K562 (cell line): ENCODE results near the gene C14orf180.

ENCODE experiments used
- HDAC2 ChIP-seq: fragments of 450-650 bp; IDR thresholded peaks from 2 replicates; pipeline ENCODE4 v1.6.1; 2016; ENCODE audit warnings: mild to moderate bottlenecking
- HIVEP1 ChIP-seq: fragments of 250-450 bp; sonication (Bioruptor Pico); IDR thresholded peaks from 2 replicates; pipeline ENCODE4 v1.4.0; 2020; ENCODE audit warnings: mild to moderate bottlenecking
- MEF2D ChIP-seq: conservative IDR thresholded peaks from 2 replicates; pipeline ENCODE4 v1.6.1; 2016; ENCODE audit warnings: low read depth, missing genetic modification characterization, missing compliant biosample characterization
- MYC ChIP-seq, 2 experiments: fragments of 250-450 bp in 1 of 2; sonication (Bioruptor Pico) in 1 of 2; IDR thresholded peaks; 2 replicates each; pipeline versions ENCODE4 v1.5.1 to v1.6.1; 2012 to 2021; ENCODE audit warnings: low read depth in 2 of 2, borderline replicate concordance in 1 of 2, improper control_type of control experiment in 1 of 2, low read length in 1 of 2, mild to moderate bottlenecking in 1 of 2, moderate library complexity in 1 of 2
- POLR2AphosphoS5 ChIP-seq: IDR thresholded peaks from 2 replicates; pipeline ENCODE4 v1.6.1; 2011; ENCODE audit warnings: mild to moderate bottlenecking, low read depth, low read length, moderate library complexity; ENCODE audit not compliant: control insufficient read depth, insufficient read depth
- RBBP5 ChIP-seq: fragments of 200-600 bp; sonication (generic); IDR thresholded peaks from 2 replicates; pipeline ENCODE4 v1.6.1; 2012; ENCODE audit warnings: borderline replicate concordance, mild to moderate bottlenecking, low read length, control low read depth, inconsistent platforms; ENCODE audit not compliant: insufficient read depth, poor library complexity, severe bottlenecking
- RHOXF2B ChIP-seq: fragments of 250-450 bp; sonication (Bioruptor Pico); conservative IDR thresholded peaks from 2 replicates; pipeline ENCODE4 v1.5.1; 2021
- SMAD3 ChIP-seq: fragments of 450-650 bp; formaldehyde crosslinking; conservative IDR thresholded peaks from 2 replicates; pipeline ENCODE4 v1.4.0; 2020; ENCODE audit warnings: mild to moderate bottlenecking
- ZNF184 ChIP-seq: sonication (generic); formaldehyde crosslinking; IDR thresholded peaks from 2 replicates; pipeline ENCODE4 v1.5.0; 2020; ENCODE audit warnings: missing genetic modification reagents
- ZNF232 ChIP-seq: sonication (generic); formaldehyde crosslinking; IDR thresholded peaks from 2 replicates; pipeline ENCODE4 v1.8.0; 2022; ENCODE audit warnings: mild to moderate bottlenecking, missing genetic modification reagents
- ZNF561 ChIP-seq: fragments of 450-650 bp; formaldehyde crosslinking; conservative IDR thresholded peaks from 2 replicates; pipeline ENCODE4 v1.4.0; 2020; ENCODE audit warnings: mild to moderate bottlenecking, moderate library complexity
- ZNF780A ChIP-seq: fragments of 250-450 bp; sonication (Bioruptor Pico); IDR thresholded peaks from 2 replicates; pipeline ENCODE4 v1.5.0; 2021; ENCODE audit warnings: mild to moderate bottlenecking
- TF ChIP-seq, protein P1 (sequence below), 3 experiments: IDR thresholded peaks in 2 of 3; conservative IDR thresholded peaks in 1 of 3; 2 replicates each; pipeline ENCODE4 v1.5.1; 2011 to 2012; ENCODE audit warnings: low read length in 3 of 3, mild to moderate bottlenecking in 3 of 3, control low read depth in 2 of 3, improper control_type of control experiment in 1 of 3, inconsistent platforms in 1 of 3, low read depth in 1 of 3, mixed read lengths in 1 of 3, moderate library complexity in 1 of 3; ENCODE audit not compliant: insufficient read depth in 2 of 3
- TF ChIP-seq, protein P2 (sequence below), 2 experiments: fragments of 450-650 bp in 1 of 2; sonication (generic) in 1 of 2; formaldehyde crosslinking in 1 of 2; IDR thresholded peaks in 1 of 2; conservative IDR thresholded peaks in 1 of 2; 2 replicates each; pipeline versions ENCODE4 v1.6.1 to v1.8.1; 2016 to 2023; ENCODE audit warnings: mild to moderate bottlenecking in 2 of 2, moderate library complexity in 2 of 2, inconsistent platforms in 1 of 2, missing genetic modification reagents in 1 of 2

DNA sequence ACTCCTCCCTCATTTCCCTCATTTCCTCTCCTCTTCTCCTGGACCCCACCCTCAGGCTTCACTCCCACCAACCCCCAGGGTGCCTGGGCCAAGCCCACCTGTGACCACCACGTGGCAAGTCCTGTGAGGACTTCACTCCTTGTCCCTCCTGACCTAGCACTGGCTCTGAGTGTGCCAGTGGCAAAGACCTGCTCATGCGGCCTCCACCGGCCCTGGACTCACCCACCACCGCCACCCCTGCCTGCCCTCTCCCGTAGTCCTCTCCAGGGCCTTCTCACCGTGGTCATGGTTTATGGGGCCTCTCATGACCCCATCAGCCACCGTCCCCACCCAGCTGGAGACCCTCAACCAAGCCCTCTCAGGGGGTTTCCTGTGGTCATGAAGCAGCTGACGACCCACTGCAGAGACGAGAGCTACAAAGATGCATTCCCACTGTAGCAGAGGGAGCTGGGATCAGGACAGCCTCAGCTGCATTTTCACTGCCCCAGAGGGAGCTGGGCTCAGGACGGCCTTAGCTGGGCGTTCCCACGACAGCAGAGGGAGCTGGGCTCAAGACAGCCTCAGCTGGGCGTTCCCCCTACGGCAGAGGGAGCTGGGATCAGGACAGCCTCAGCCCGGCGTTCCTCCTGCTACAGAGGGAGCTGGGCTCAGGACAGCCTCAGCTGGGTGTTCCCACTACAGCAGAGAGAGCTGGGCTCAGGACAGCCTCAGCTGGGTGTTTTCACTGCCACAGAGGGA, 3.2 kb upstream of the C14orf180 start:
- TF ChIP-seq HDAC2 (no peak), POLR2AphosphoS5 (no peak), HIVEP1 (CRISPR knock-in tag) (no peak), ZNF232 (CRISPR knock-in tag) (no peak), MEF2D (tag) (no peak), RBBP5 (no peak), ZNF561 (no peak), ZNF184 (CRISPR knock-in tag) (no peak), MYC (IDR thresholded peaks at IDR 0.05; ENCODE audit: low read depth, low read length) (no peak), MYC (CRISPR knock-in tag; IDR thresholded peaks at IDR 0.05; ENCODE audit: borderline replicate concordance, low read depth) (no peak), SMAD3 (CRISPR knock-in tag) (no peak), RHOXF2B (no peak), ZNF780A (CRISPR knock-in tag) (no peak)
- TF ChIP-seq, protein P1, sequence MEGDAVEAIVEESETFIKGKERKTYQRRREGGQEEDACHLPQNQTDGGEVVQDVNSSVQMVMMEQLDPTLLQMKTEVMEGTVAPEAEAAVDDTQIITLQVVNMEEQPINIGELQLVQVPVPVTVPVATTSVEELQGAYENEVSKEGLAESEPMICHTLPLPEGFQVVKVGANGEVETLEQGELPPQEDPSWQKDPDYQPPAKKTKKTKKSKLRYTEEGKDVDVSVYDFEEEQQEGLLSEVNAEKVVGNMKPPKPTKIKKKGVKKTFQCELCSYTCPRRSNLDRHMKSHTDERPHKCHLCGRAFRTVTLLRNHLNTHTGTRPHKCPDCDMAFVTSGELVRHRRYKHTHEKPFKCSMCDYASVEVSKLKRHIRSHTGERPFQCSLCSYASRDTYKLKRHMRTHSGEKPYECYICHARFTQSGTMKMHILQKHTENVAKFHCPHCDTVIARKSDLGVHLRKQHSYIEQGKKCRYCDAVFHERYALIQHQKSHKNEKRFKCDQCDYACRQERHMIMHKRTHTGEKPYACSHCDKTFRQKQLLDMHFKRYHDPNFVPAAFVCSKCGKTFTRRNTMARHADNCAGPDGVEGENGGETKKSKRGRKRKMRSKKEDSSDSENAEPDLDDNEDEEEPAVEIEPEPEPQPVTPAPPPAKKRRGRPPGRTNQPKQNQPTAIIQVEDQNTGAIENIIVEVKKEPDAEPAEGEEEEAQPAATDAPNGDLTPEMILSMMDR (IDR thresholded peaks at IDR 0.05 in 2 of 3, conservative IDR thresholded peaks at IDR 0.05 in 1 of 3; ENCODE audit: insufficient read depth in 2 of 3, low read depth in 1 of 3, low read length in 3 of 3) = peak in 1 of 3 experiments; percentile 25; a peak in 1 of 6 replicates
- TF ChIP-seq, protein P2, sequence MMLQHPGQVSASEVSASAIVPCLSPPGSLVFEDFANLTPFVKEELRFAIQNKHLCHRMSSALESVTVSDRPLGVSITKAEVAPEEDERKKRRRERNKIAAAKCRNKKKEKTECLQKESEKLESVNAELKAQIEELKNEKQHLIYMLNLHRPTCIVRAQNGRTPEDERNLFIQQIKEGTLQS (IDR thresholded peaks at IDR 0.05) = no peak
- TF ChIP-seq, protein P2 (CRISPR knock-in tag; conservative IDR thresholded peaks at IDR 0.05) = no peak
